MM.1S (cell line): ENCODE results near the gene ABCC3.

ENCODE experiments used
- CTCF ChIP-seq: fragments of 300-600 bp; sonication (generic); IDR thresholded peaks from 2 replicates; pipeline ENCODE4 v1.5.1; 2016; ENCODE audit warnings: antibody characterized with exemption, low read length, mixed read lengths
- EZH2phosphoT487 ChIP-seq: fragments of 300-600 bp; sonication (generic); IDR thresholded peaks from 2 replicates; pipeline ENCODE4 v1.6.1; 2018; ENCODE audit warnings: antibody characterized with exemption, low read length

- TF ChIP-seq CTCF: no peak
- TF ChIP-seq EZH2phosphoT487: no peak
Observed at GRCh38 chr17:50686494-50687199, 52.0 kb downstream of the ABCC3 start.
